Mesenchymal stem cell (in vitro differentiated cells and primary cell): ENCODE data around the gene CLTC.
A peak's percentile ranks its signal among the peaks of the same experiment; 100 is the strongest.

Source experiments
- DNase-seq: peaks from one replicate; pipeline ENCODE4 v3.0.0-alpha.2; 2013
- H2AFZ ChIP-seq: one replicate; pipeline ENCODE4 v1.6.1; 2013; ENCODE audit warnings: low read depth, mild to moderate bottlenecking, control low read depth, inconsistent platforms, low read length, moderate library complexity
- H2AK5ac ChIP-seq: 2 replicates; pipeline ENCODE4 v1.6.1; 2013; ENCODE audit warnings: low read length, moderate library complexity, mild to moderate bottlenecking, inconsistent platforms; ENCODE audit not compliant: severe bottlenecking
- H2BK120ac ChIP-seq: one replicate; pipeline ENCODE4 v1.6.1; 2013; ENCODE audit warnings: low read depth, mild to moderate bottlenecking, inconsistent platforms, low read length, moderate library complexity
- H2BK12ac ChIP-seq, 2 experiments: one replicate each; pipeline ENCODE4 v1.6.1; 2013; ENCODE audit warnings: inconsistent platforms in 2 of 2, low read length in 2 of 2, mild to moderate bottlenecking in 2 of 2, moderate library complexity in 2 of 2, control low read depth in 1 of 2
- H2BK15ac ChIP-seq: one replicate; pipeline ENCODE4 v1.6.1; 2013; ENCODE audit warnings: mild to moderate bottlenecking, low read depth, inconsistent platforms; ENCODE audit not compliant: poor library complexity, severe bottlenecking
- H2BK5ac ChIP-seq: 2 replicates; pipeline ENCODE4 v1.6.1; 2013; ENCODE audit warnings: low read depth, mild to moderate bottlenecking, low read length, control low read depth, inconsistent platforms; ENCODE audit not compliant: poor library complexity, severe bottlenecking
- H3K14ac ChIP-seq, 2 experiments: one replicate each; pipeline ENCODE4 v1.6.1; 2013; ENCODE audit warnings: inconsistent platforms in 2 of 2, low read length in 2 of 2, control low read depth in 1 of 2, mild to moderate bottlenecking in 1 of 2, moderate library complexity in 1 of 2
- H3K18ac ChIP-seq, 2 experiments: one replicate each; pipeline ENCODE4 v1.6.1; 2013; ENCODE audit warnings: inconsistent platforms in 2 of 2, low read length in 2 of 2, control low read depth in 1 of 2, low read depth in 1 of 2, mild to moderate bottlenecking in 1 of 2
- H3K23ac ChIP-seq, 2 experiments: one replicate each; pipeline ENCODE4 v1.6.1; 2013; ENCODE audit warnings: inconsistent platforms in 2 of 2, low read length in 2 of 2, mild to moderate bottlenecking in 2 of 2, moderate library complexity in 2 of 2, control low read depth in 1 of 2
- H3K27ac ChIP-seq: 2 replicates; pipeline ENCODE4 v1.5.1; 2013; ENCODE audit warnings: mild to moderate bottlenecking, moderate library complexity, low read length, control low read depth, inconsistent platforms; ENCODE audit not compliant: poor library complexity, severe bottlenecking
- H3K27me3 ChIP-seq, 2 experiments: 2 replicates each; pipeline versions ENCODE4 v1.6.1 to v1.7.0; 2013; ENCODE audit warnings: low read length in 2 of 2, mild to moderate bottlenecking in 2 of 2, moderate library complexity in 2 of 2, control low read depth in 1 of 2, inconsistent platforms in 1 of 2; ENCODE audit not compliant: control insufficient read depth in 1 of 2, insufficient read depth in 1 of 2
- H3K36me3 ChIP-seq, 2 experiments: 2 replicates each; pipeline versions ENCODE4 v1.6.1 to v1.7.0; 2013; ENCODE audit warnings: low read length in 2 of 2, control low read depth in 1 of 2, inconsistent platforms in 1 of 2, low read depth in 1 of 2, mild to moderate bottlenecking in 1 of 2; ENCODE audit not compliant: insufficient read depth in 2 of 2, control insufficient read depth in 1 of 2
- H3K4ac ChIP-seq, 2 experiments: one replicate each; pipeline ENCODE4 v1.6.1; 2013; ENCODE audit warnings: inconsistent platforms in 2 of 2, low read length in 2 of 2, mild to moderate bottlenecking in 2 of 2, moderate library complexity in 2 of 2, control low read depth in 1 of 2, low read depth in 1 of 2
- H3K4me1 ChIP-seq: 2 replicates; pipeline ENCODE4 v1.6.1; 2013; ENCODE audit warnings: low read depth, low read length, control low read depth; ENCODE audit not compliant: control insufficient read depth, insufficient read depth
- H3K4me2 ChIP-seq: 2 replicates; pipeline ENCODE4 v1.6.1; 2013; ENCODE audit warnings: low read length, mild to moderate bottlenecking, inconsistent platforms; ENCODE audit not compliant: poor library complexity, severe bottlenecking
- H3K4me3 ChIP-seq, 2 experiments: 2 replicates each; pipeline versions ENCODE4 v1.5.1 to v1.7.0; 2013; ENCODE audit warnings: low read length in 2 of 2, mild to moderate bottlenecking in 2 of 2, control low read depth in 1 of 2, low read depth in 1 of 2; ENCODE audit not compliant: insufficient read depth in 1 of 2
- H3K79me1 ChIP-seq: replicated peaks from 2 replicates; pipeline ENCODE4 v1.6.1; 2013; ENCODE audit warnings: mild to moderate bottlenecking, control low read depth, low read length, inconsistent platforms; ENCODE audit not compliant: poor library complexity, severe bottlenecking
- H3K9ac ChIP-seq: 2 replicates; pipeline ENCODE4 v1.7.0; 2013; ENCODE audit warnings: mild to moderate bottlenecking, low read length, moderate library complexity
- H3K9me3 ChIP-seq: 2 replicates; pipeline ENCODE4 v1.7.0; 2013; ENCODE audit warnings: mild to moderate bottlenecking, low read length; ENCODE audit not compliant: control insufficient read depth
- H4K8ac ChIP-seq: one replicate; pipeline ENCODE4 v1.6.1; 2013; ENCODE audit warnings: inconsistent platforms, mild to moderate bottlenecking, low read length, moderate library complexity
- H4K91ac ChIP-seq: one replicate; pipeline ENCODE4 v1.6.1; 2013; ENCODE audit warnings: mild to moderate bottlenecking, low read length, inconsistent platforms
- WGBS: methylation state at CpG from one replicate; pipeline ENCODE4 v1.1.7; 2013; ENCODE audit warnings: mixed read lengths; 5-methylcytosine and 5-hydroxymethylcytosine counted together

The CLTC gene

GRCh38 chr17:59676716-59677115 is 57.0 kb downstream of the CLTC start:
- WGBS, result 99% methylated on average over 7 of the region's 7 CpGs
- H3K14ac ChIP-seq, result no peak overlapping the region

GRCh38 chr17:59678918-59679317 is 59.2 kb downstream of the CLTC start:
- H4K91ac ChIP-seq, result no peak overlapping the region
- no peak overlapping the region for H3K4me2 ChIP-seq
- no peak overlapping the region for H3K9ac ChIP-seq
- no CpG with 5 or more reads among the region's 2 CpGs for WGBS
- no peak overlapping the region for H2BK12ac ChIP-seq
- H3K23ac ChIP-seq, result no peak overlapping the region
- H3K36me3 ChIP-seq, result peaks cover 15 to 100% of the 10 kb centered on the region in 2 experiments
- H2AFZ ChIP-seq, result no peak overlapping the region
- peaks cover 1% of the 10 kb centered on the region for H3K4me1 ChIP-seq
- no peak overlapping the region for H3K27ac ChIP-seq
- H4K8ac ChIP-seq, result no peak overlapping the region
- H3K27me3 ChIP-seq, result no peaks in the 10 kb centered on the region
- H2BK5ac ChIP-seq, result no peak overlapping the region
- DNase-seq, result no peak
- H2BK15ac ChIP-seq, result no peak overlapping the region
- H3K14ac ChIP-seq, result no peak overlapping the region
- H3K79me1 ChIP-seq, result peaks cover 12% of the 10 kb centered on the region
- H3K18ac ChIP-seq, result no peak overlapping the region
- no peak overlapping the region for H3K4ac ChIP-seq
- no peaks in the 10 kb centered on the region for H3K9me3 ChIP-seq
- H2AK5ac ChIP-seq, result no peak overlapping the region
- H2BK120ac ChIP-seq, result no peak overlapping the region
- H3K4me3 ChIP-seq, result no peak overlapping the region

More at GRCh38 chr17:59676716-59677115, 57.0 kb downstream of the CLTC start:
- no peak overlapping the region for H2AFZ ChIP-seq
- H2BK5ac ChIP-seq, result no peak overlapping the region
- no peak overlapping the region for H3K4me2 ChIP-seq
- no peaks in the 10 kb centered on the region for H3K27me3 ChIP-seq
- H3K27ac ChIP-seq, result no peak overlapping the region
- peak; percentile 34 for DNase-seq
- H3K23ac ChIP-seq, result no peak overlapping the region
- H2BK12ac ChIP-seq, result no peak overlapping the region
- peak overlapping the region; percentile 42 for H3K9ac ChIP-seq
- no peak overlapping the region for H2BK120ac ChIP-seq
- H4K91ac ChIP-seq, result no peak overlapping the region
- no peaks in the 10 kb centered on the region for H3K9me3 ChIP-seq
- H3K18ac ChIP-seq, result no peak overlapping the region
- peak overlapping the region; percentile 42 for H2AK5ac ChIP-seq
- no peak overlapping the region for H2BK15ac ChIP-seq
- H3K4me3 ChIP-seq, result no peak overlapping the region
- peaks cover 1% of the 10 kb centered on the region for H3K4me1 ChIP-seq
- H3K4ac ChIP-seq, result no peak overlapping the region
- H4K8ac ChIP-seq, result no peak overlapping the region
- H3K79me1 ChIP-seq, result peaks cover 11% of the 10 kb centered on the region
- H3K36me3 ChIP-seq, result peaks cover 16 to 100% of the 10 kb centered on the region in 2 experiments

GRCh38 chr17:59680314-59680713 is 60.6 kb downstream of the CLTC start:
- H2BK15ac ChIP-seq, result no peak overlapping the region
- 70% methylated on average over 3 of the region's 4 CpGs for WGBS
- peaks cover 1% of the 10 kb centered on the region for H3K4me1 ChIP-seq
- H3K9me3 ChIP-seq, result no peaks in the 10 kb centered on the region
- H2AK5ac ChIP-seq, result no peak overlapping the region
- H3K14ac ChIP-seq, result no peak overlapping the region
- no peak overlapping the region for H4K8ac ChIP-seq
- H3K79me1 ChIP-seq, result peaks cover 11% of the 10 kb centered on the region
- no peak overlapping the region for H3K18ac ChIP-seq
- H3K27ac ChIP-seq, result no peak overlapping the region
- H3K4ac ChIP-seq, result no peak overlapping the region
- H3K23ac ChIP-seq, result no peak overlapping the region
- H3K27me3 ChIP-seq, result no peaks in the 10 kb centered on the region
- H2BK12ac ChIP-seq, result no peak overlapping the region
- no peak overlapping the region for H3K4me2 ChIP-seq
- H2BK5ac ChIP-seq, result no peak overlapping the region
- no peak for DNase-seq
- H3K36me3 ChIP-seq, result peaks cover 19 to 100% of the 10 kb centered on the region in 2 experiments
- no peak overlapping the region for H4K91ac ChIP-seq
- H3K4me3 ChIP-seq, result no peak overlapping the region
- H2BK120ac ChIP-seq, result no peak overlapping the region
- peak overlapping the region; percentile 49 for H3K9ac ChIP-seq
- H2AFZ ChIP-seq, result no peak overlapping the region

- no peak overlapping the region for H3K23ac ChIP-seq
- H2BK12ac ChIP-seq, result no peak overlapping the region
- no peak overlapping the region for H2BK15ac ChIP-seq
- H2AK5ac ChIP-seq, result no peak overlapping the region
- no peaks in the 10 kb centered on the region for H3K9me3 ChIP-seq
- no peak for DNase-seq
- no peak overlapping the region for H3K4ac ChIP-seq
- no peak overlapping the region for H3K27ac ChIP-seq
- no peak overlapping the region for H3K14ac ChIP-seq
- no peak overlapping the region for H3K9ac ChIP-seq
- peaks cover 6% of the 10 kb centered on the region for H3K79me1 ChIP-seq
- H3K18ac ChIP-seq, result no peak overlapping the region
- no peak overlapping the region for H2BK5ac ChIP-seq
- H4K91ac ChIP-seq, result no peak overlapping the region
- H3K27me3 ChIP-seq, result no peaks in the 10 kb centered on the region
- H2BK120ac ChIP-seq, result no peak overlapping the region
- peaks cover 1% of the 10 kb centered on the region for H3K4me1 ChIP-seq
- H2AFZ ChIP-seq, result no peak overlapping the region
- peaks cover 14 to 100% of the 10 kb centered on the region in 2 experiments for H3K36me3 ChIP-seq
- no peak overlapping the region for H3K4me2 ChIP-seq
- no peak overlapping the region for H4K8ac ChIP-seq
- no peak overlapping the region for H3K4me3 ChIP-seq
Measured at GRCh38 chr17:59683283-59683682, 63.6 kb downstream of the CLTC start.
